HAP-1 (cell line): ENCODE measurements around the gene DNAH14.

Experiments used
- DNase-seq, 2 experiments: peaks; one replicate each; pipeline ENCODE4 v3.0.0-alpha.2; 2016 to 2020; ENCODE audit warnings: low spot score in 2 of 2
- H3K27me3 ChIP-seq: fragments of 250-450 bp; sonication (Bioruptor Pico); 2 replicates; pipeline ENCODE4 v1.5.1; 2020; ENCODE audit warnings: low read depth, mild to moderate bottlenecking, moderate library complexity
- H3K36me3 ChIP-seq: fragments of 250-450 bp; sonication (Bioruptor Pico); replicated peaks from 2 replicates; pipeline ENCODE4 v1.5.1; 2020; ENCODE audit warnings: mild to moderate bottlenecking
- H3K4me1 ChIP-seq: fragments of 250-450 bp; sonication (Bioruptor Pico); 2 replicates; pipeline ENCODE4 v1.5.1; 2020; ENCODE audit warnings: mild to moderate bottlenecking
- H3K4me3 ChIP-seq: fragments of 250-450 bp; sonication (Bioruptor Pico); 2 replicates; pipeline ENCODE4 v1.5.1; 2020; ENCODE audit warnings: mild to moderate bottlenecking, moderate library complexity
- H3K9me3 ChIP-seq: fragments of 250-450 bp; sonication (Bioruptor Pico); 2 replicates; pipeline ENCODE4 v1.5.1; 2020; ENCODE audit warnings: mild to moderate bottlenecking, moderate library complexity
- in situ Hi-C: fragments of 300-500 bp; cut with MboI; formaldehyde crosslinking; loops from 3 replicates; pipeline ENCODE4 v1.14.3; 2020; ENCODE audit warnings: low sequenced_read_pairs, inconsistent platforms, mixed read lengths

The DNAH14 gene

GRCh38 chr1:225425201-225425786 lies 495.8 kb downstream of the DNAH14 start:
- peak in 1 of 2 experiments; percentile 37 for DNase-seq
- Histone ChIP-seq H3K4me1 (peaks cover 44% of the 10 kb centered on the region), H3K36me3 (peaks cover 39% of the 10 kb centered on the region), H3K4me3 (peak overlapping the region; percentile 77), H3K9me3 (no peaks in the 10 kb centered on the region; the same call in 1 of the 2 replicates), H3K27me3 (no peaks in the 10 kb centered on the region)
- in situ Hi-C loops = no loop called here

GRCh38 chr1:225426395-225427234 lies 497.1 kb downstream of the DNAH14 start:
- DNase-seq = peak; percentile 30 to 34
- peaks cover 44% of the 10 kb centered on the region for H3K4me1 ChIP-seq
- H3K36me3 ChIP-seq = peaks cover 28% of the 10 kb centered on the region
- H3K4me3 ChIP-seq = peak overlapping the region; percentile 77
- in situ Hi-C loops = no loop called here
- no peaks in the 10 kb centered on the region; the same call in 1 of the 2 replicates for H3K9me3 ChIP-seq
- no peaks in the 10 kb centered on the region for H3K27me3 ChIP-seq

GRCh38 chr1:225427235-225428067 lies 498.0 kb downstream of the DNAH14 start, which contains the start of gene LBR:
LBR (minus strand) TSS chr1:225428038; CDS start chr1:225424075, 3,963 bp downstream.
- no peaks in the 10 kb centered on the region for H3K27me3 ChIP-seq
- peak within 1 kb of the TSS; percentile 77 for H3K4me3 ChIP-seq
- H3K4me1 ChIP-seq = peaks cover 44% of the 10 kb centered on the region
- H3K36me3 ChIP-seq = peaks cover 20% of the 10 kb centered on the region
- no peaks in the 10 kb centered on the region; the same call in 1 of the 2 replicates for H3K9me3 ChIP-seq
- in situ Hi-C loops = no loop called here
- DNase-seq = peak in 1 of 2 experiments; percentile 48

GRCh38 chr1:225428068-225428880 lies 498.8 kb downstream of the DNAH14 start:
- in situ Hi-C loops = no loop called here
- H3K36me3 ChIP-seq = peaks cover 12% of the 10 kb centered on the region
- H3K9me3 ChIP-seq = no peaks in the 10 kb centered on the region; the same call in 1 of the 2 replicates
- no peaks in the 10 kb centered on the region for H3K27me3 ChIP-seq
- H3K4me1 ChIP-seq = peaks cover 37% of the 10 kb centered on the region
- DNase-seq = peak; percentile 89 to 93
- peak overlapping the region; percentile 77 for H3K4me3 ChIP-seq

- Histone ChIP-seq H3K9me3 (no peaks in the 10 kb centered on the region; the same call in 1 of the 2 replicates), H3K27me3 (no peaks in the 10 kb centered on the region), H3K4me1 (peaks cover 30% of the 10 kb centered on the region), H3K4me3 (peak overlapping the region; percentile 77), H3K36me3 (peaks cover 5% of the 10 kb centered on the region)
- DNase-seq = no peak
- in situ Hi-C loops = no loop called here
These were observed 499.5 kb downstream of the DNAH14 start for GRCh38 chr1:225428881-225429455.

GRCh38 chr1:225430301-225430700 lies 500.8 kb downstream of the DNAH14 start:
- Histone ChIP-seq H3K36me3 (no peaks in the 10 kb centered on the region), H3K9me3 (no peaks in the 10 kb centered on the region; the same call in 1 of the 2 replicates), H3K27me3 (no peaks in the 10 kb centered on the region), H3K4me3 (no peak overlapping the region), H3K4me1 (peaks cover 17% of the 10 kb centered on the region)
- in situ Hi-C loops = no loop called here
- DNase-seq = peak in 1 of 2 experiments; percentile 18

GRCh38 chr1:225431081-225431863 lies 501.8 kb downstream of the DNAH14 start:
- Histone ChIP-seq H3K36me3 (no peaks in the 10 kb centered on the region), H3K4me1 (peaks cover 9% of the 10 kb centered on the region), H3K27me3 (no peaks in the 10 kb centered on the region), H3K4me3 (no peak overlapping the region), H3K9me3 (no peaks in the 10 kb centered on the region; the same call in 1 of the 2 replicates)
- in situ Hi-C loops = no loop called here
- no peak for DNase-seq

GRCh38 chr1:225434046-225434445 lies 504.6 kb downstream of the DNAH14 start:
- H3K4me1 ChIP-seq = peaks cover 3% of the 10 kb centered on the region; the same call in 1 of the 2 replicates
- no peaks in the 10 kb centered on the region for H3K27me3 ChIP-seq
- H3K4me3 ChIP-seq = no peak overlapping the region
- in situ Hi-C loops = no loop called here
- H3K36me3 ChIP-seq = no peaks in the 10 kb centered on the region
- no peak for DNase-seq
- H3K9me3 ChIP-seq = no peaks in the 10 kb centered on the region

- no peaks in the 10 kb centered on the region for H3K27me3 ChIP-seq
- no peak overlapping the region for H3K4me3 ChIP-seq
- no peaks in the 10 kb centered on the region for H3K9me3 ChIP-seq
These were observed 505.6 kb downstream of the DNAH14 start for GRCh38 chr1:225435076-225435475.

GRCh38 chr1:225435487-225435886 lies 506.0 kb downstream of the DNAH14 start:
- Histone ChIP-seq H3K4me1 (no peaks in the 10 kb centered on the region), H3K36me3 (no peaks in the 10 kb centered on the region), H3K9me3 (no peaks in the 10 kb centered on the region), H3K27me3 (no peaks in the 10 kb centered on the region), H3K4me3 (no peak overlapping the region)
- in situ Hi-C loops = no loop called here
- DNase-seq = no peak

More at GRCh38 chr1:225435076-225435475, 505.6 kb downstream of the DNAH14 start:
- DNase-seq = no peak
- in situ Hi-C loops = no loop called here
- H3K36me3 ChIP-seq = no peaks in the 10 kb centered on the region
- H3K4me1 ChIP-seq = no peaks in the 10 kb centered on the region

- Histone ChIP-seq H3K4me1 (no peaks in the 10 kb centered on the region), H3K27me3 (no peaks in the 10 kb centered on the region), H3K36me3 (no peaks in the 10 kb centered on the region), H3K4me3 (no peak overlapping the region), H3K9me3 (no peaks in the 10 kb centered on the region)
- no peak for DNase-seq
- in situ Hi-C loops = no loop called here
These were observed 506.5 kb downstream of the DNAH14 start for GRCh38 chr1:225435957-225436392.
